ENCODE data around the gene KPNA6. TPM values are rescaled to one million over a fixed set of nuclear protein-coding genes. Genes with fewer than 3 reads are reported as not detected.

The KPNA6 gene
- total RNA-seq, 6 experiments from 2014 or later: 116 to 132 (median 122) TPM

DNA sequence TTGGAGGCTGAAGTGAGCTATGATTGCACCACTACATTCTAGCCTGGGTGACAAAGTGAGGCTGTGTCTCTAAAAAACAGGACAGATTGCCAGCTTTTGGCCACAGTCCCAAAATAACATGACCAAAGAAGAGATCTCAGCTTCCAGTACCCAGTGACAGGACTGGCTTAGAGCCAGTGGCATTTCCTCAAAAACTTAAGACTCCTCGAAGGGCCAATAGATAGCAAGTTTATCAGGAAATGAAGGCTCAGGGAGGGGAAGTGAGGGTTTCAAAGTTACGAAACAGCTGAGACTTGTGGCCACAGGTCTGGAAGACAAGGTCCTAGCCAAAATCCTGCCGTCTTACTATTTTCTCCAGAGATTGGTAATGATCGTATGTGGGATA lies 41.4 kb upstream of the KPNA6 start:
- TF ChIP-seq, protein P1, sequence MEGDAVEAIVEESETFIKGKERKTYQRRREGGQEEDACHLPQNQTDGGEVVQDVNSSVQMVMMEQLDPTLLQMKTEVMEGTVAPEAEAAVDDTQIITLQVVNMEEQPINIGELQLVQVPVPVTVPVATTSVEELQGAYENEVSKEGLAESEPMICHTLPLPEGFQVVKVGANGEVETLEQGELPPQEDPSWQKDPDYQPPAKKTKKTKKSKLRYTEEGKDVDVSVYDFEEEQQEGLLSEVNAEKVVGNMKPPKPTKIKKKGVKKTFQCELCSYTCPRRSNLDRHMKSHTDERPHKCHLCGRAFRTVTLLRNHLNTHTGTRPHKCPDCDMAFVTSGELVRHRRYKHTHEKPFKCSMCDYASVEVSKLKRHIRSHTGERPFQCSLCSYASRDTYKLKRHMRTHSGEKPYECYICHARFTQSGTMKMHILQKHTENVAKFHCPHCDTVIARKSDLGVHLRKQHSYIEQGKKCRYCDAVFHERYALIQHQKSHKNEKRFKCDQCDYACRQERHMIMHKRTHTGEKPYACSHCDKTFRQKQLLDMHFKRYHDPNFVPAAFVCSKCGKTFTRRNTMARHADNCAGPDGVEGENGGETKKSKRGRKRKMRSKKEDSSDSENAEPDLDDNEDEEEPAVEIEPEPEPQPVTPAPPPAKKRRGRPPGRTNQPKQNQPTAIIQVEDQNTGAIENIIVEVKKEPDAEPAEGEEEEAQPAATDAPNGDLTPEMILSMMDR (IDR thresholded peaks at IDR 0.05): no peak
- Mint-ChIP-seq H3K9me3 (no peaks in the 10 kb centered on the region), H3K4me3 (peak overlapping the region; percentile 24; the same call in 1 of the 2 replicates)

DNA sequence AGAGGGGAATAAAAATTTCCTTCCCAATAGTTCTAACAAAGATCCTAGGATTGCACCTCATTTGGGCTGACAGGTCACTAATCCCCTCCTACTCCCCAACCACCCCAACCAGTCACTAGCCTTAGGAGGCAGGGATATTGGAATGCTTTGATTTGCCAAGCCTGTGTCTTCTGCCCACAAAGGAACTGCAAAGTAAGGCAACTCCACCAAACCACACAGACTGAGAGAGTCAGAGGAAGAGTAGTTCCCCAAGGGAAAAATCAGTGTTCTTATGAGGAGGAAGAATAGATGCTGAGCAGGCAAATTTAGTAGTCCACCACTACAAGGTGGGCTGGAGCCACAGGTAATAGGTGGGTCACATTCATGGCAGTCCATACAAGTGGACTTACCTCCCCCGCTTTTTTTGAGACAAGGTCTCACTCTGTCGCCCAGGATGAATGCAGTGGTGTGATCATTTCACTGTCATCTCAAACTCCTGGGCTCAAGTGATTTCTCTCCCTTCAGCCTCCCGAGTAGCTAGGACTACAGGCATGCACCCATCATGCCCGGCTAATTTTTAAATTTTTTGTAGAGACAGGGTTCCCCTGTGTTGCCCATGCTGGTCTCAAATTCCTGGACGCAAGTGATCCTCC lies 38.8 kb upstream of the KPNA6 start:
- H3K36me3 Mint-ChIP-seq (ENCODE audit: low read depth): no peaks in the 10 kb centered on the region
- peak overlapping the region; percentile 63 for H3K27ac Mint-ChIP-seq
- no peaks in the 10 kb centered on the region for H3K9me3 Mint-ChIP-seq

More for the DNA sequence above, 41.4 kb upstream of the KPNA6 start:
- DNase-seq: peak; percentile 65
- Mint-ChIP-seq H3K27ac (peak overlapping the region; percentile 64), H3K36me3 (ENCODE audit: low read depth) (peaks cover 9% of the 10 kb centered on the region; the same call in 1 of the 2 replicates), H3K27me3 (ENCODE audit: insufficient read depth) (peaks cover 14% of the 10 kb centered on the region), H3K4me1 (ENCODE audit: low read depth) (peaks cover 60% of the 10 kb centered on the region)

DNA sequence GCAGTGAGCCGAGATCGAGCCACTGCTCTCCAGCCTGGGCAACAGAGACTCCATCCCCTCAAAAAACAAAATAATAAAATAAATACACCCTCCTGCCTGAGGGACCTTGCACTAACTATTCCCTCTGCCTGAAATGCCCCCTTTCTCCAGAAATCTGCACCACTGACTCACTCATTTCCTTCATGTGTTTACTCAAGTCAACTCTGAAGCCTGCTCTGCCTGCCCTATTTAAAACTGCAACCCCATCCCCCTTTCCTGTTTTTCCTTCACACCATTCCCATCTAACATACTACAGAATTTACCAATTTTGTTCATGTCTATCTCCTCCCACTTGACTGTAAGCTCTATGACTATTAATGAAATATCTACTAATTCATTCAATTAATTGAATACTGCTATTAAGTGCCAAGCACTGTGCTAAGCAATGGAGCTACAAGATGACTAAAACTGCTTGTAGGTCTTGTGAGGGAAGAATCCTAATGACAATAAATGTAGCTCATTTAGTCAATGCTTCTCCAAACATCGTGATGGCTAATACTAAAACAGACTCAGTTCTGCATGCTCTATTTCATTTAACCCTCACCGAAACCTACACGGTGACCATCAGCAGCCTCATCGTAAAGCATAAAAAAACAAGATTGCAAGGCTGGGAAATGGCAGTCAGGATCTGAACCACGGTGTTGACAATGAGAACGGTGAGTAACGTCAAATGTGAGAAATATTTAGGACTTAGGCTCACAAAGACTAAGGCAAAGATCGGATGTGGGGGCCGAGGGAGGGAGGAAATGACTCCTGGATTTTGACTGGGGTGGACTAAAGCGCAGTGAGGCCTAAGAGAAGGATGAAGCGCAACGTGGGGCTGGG lies 35.9 kb upstream of the KPNA6 start:
- DNase-seq: peak; percentile 66
- peak overlapping the region; percentile 92 for H3K27ac Mint-ChIP-seq
- H3K4me1 Mint-ChIP-seq (ENCODE audit: low read depth): peaks cover 66% of the 10 kb centered on the region
- peaks cover 18% of the 10 kb centered on the region for H3K27me3 Mint-ChIP-seq (ENCODE audit: insufficient read depth)
- TF ChIP-seq, protein P1 (IDR thresholded peaks at IDR 0.05): peak; percentile 13; the same call in 1 of the 2 replicates
- H3K36me3 Mint-ChIP-seq (ENCODE audit: low read depth): peaks cover 11% of the 10 kb centered on the region
- H3K9me3 Mint-ChIP-seq: no peaks in the 10 kb centered on the region
- peak overlapping the region; percentile 98 for H3K4me3 Mint-ChIP-seq

More for the DNA sequence above, 38.8 kb upstream of the KPNA6 start:
- Mint-ChIP-seq H3K27me3 (ENCODE audit: insufficient read depth) (peaks cover 18% of the 10 kb centered on the region), H3K4me1 (ENCODE audit: low read depth) (peaks cover 57% of the 10 kb centered on the region), H3K4me3 (peak overlapping the region; percentile 1; the same call in 1 of the 2 replicates)
- peak; percentile 68 for DNase-seq
- TF ChIP-seq, protein P1 (IDR thresholded peaks at IDR 0.05): no peak

DNA sequence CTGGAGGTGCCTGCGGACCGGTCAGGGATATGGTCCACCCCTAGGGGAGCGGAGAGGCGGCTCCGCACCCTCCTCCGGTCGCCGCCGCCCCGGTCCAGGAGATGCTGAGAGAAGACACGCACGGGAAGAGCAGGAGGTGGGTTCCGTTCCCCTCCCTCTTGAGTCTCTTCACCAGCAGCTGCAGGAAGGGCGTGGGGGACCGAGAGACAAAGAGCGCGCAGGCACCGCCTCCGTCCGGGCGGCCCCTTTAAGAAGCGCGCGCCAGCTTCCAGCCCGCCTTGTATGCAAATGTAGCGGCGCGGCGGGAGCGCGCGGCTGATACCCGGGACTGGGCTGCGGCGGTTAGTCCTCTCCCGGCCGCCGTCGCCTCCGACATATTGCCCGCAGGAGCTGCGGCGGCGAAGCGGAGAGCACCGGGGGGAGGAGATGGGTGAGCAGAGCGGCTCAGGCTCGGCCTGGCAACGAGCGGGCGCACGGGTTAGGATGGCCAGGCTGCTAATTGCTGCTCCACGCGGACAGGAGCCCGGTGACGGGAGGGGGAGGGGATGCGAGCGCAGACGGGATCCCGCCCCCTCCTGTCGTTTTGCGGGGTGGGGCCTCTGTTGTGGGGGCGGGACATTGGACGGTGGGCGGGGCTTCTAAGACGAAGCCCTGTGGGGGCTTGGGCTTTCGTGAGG lies 35.1 kb upstream of the KPNA6 start, which contains the start of gene TMEM39B:
Gene TMEM39B, plus strand, starts transcription at position 318 of the 677 bp plus-strand sequence. Its CDS starts 109 bp downstream, at position 427.
- H3K9me3 Mint-ChIP-seq: no peaks in the 10 kb centered on the region
- peak within 1 kb of the TSS; percentile 98 for H3K4me3 Mint-ChIP-seq
- peaks cover 15% of the 10 kb centered on the region for H3K27me3 Mint-ChIP-seq (ENCODE audit: insufficient read depth)
- H3K4me1 Mint-ChIP-seq (ENCODE audit: low read depth): peaks cover 65% of the 10 kb centered on the region
- DNase-seq: peak; percentile 88
- peak within 1 kb of the TSS; percentile 92 for H3K27ac Mint-ChIP-seq
- H3K36me3 Mint-ChIP-seq (ENCODE audit: low read depth): peaks cover 15% of the 10 kb centered on the region
- TF ChIP-seq, protein P1 (IDR thresholded peaks at IDR 0.05): no peak

All from HFFc6 (cell line).